ENCODE data around the gene PPOX. TPM values are rescaled to one million over a fixed set of nuclear protein-coding genes. Genes with fewer than 3 reads are reported as not detected.

Gene PPOX
- total and polyA plus RNA-seq, 2 experiments from 2014 or later, result 26.5 to 39.6 TPM

DNA sequence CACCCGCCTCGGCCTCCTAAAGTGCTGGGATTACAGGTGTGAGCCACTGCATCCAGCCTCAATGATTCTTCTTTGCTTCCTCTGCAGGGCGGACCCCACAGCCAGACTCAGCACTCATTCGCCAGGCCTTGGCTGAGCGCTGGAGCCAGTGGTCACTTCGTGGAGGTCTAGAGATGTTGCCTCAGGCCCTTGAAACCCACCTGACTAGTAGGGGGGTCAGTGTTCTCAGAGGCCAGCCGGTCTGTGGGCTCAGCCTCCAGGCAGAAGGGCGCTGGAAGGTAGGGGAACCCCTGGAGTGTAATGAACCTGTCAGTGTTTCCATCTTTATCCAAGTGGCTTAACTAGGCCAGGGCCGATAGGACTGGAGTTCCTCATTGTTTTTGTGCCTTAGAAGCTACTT lies 2.7 kb downstream of the PPOX start (continued):
- TF ChIP-seq, protein P1, sequence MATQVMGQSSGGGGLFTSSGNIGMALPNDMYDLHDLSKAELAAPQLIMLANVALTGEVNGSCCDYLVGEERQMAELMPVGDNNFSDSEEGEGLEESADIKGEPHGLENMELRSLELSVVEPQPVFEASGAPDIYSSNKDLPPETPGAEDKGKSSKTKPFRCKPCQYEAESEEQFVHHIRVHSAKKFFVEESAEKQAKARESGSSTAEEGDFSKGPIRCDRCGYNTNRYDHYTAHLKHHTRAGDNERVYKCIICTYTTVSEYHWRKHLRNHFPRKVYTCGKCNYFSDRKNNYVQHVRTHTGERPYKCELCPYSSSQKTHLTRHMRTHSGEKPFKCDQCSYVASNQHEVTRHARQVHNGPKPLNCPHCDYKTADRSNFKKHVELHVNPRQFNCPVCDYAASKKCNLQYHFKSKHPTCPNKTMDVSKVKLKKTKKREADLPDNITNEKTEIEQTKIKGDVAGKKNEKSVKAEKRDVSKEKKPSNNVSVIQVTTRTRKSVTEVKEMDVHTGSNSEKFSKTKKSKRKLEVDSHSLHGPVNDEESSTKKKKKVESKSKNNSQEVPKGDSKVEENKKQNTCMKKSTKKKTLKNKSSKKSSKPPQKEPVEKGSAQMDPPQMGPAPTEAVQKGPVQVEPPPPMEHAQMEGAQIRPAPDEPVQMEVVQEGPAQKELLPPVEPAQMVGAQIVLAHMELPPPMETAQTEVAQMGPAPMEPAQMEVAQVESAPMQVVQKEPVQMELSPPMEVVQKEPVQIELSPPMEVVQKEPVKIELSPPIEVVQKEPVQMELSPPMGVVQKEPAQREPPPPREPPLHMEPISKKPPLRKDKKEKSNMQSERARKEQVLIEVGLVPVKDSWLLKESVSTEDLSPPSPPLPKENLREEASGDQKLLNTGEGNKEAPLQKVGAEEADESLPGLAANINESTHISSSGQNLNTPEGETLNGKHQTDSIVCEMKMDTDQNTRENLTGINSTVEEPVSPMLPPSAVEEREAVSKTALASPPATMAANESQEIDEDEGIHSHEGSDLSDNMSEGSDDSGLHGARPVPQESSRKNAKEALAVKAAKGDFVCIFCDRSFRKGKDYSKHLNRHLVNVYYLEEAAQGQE (IDR thresholded peaks at IDR 0.05; ENCODE audit: unreplicated experiment), result no peak
- no peak for TF ChIP-seq EZH2phosphoT487 (IDR thresholded peaks at IDR 0.05; ENCODE audit: unreplicated experiment)

DNA sequence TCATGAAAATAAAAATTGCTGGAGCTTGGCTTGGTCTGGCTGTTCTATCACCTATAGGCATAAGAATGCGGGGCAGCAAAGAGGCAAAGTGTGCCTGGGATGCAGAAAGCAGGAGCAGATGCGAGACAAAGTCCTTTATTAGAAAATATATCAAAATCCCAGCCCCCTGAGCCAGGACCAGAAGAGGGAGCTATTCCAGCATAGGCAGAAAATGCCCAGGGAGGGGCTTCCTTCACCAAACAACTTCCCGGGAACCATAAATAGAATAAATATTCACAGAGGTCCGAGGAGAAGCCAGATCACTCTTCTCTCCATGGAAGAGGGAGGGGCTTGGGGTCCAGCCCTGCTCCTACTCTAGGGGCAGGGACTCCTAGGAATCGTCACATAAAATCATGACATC lies 5.0 kb downstream of the PPOX start:
- ATAC-seq, result no peak
- DNase-seq (ENCODE audit: low spot score), result peak; percentile 42
- Histone ChIP-seq H3F3A (replicated peaks; ENCODE audit: low read depth) (peaks cover 12% of the 10 kb centered on the region), H3K9me2 (ENCODE audit: insufficient read depth) (no peaks in the 10 kb centered on the region), H3K4me3 (no peak overlapping the region), H3K27ac (ENCODE audit: low read depth) (no peak overlapping the region), H4K20me1 (replicated peaks; ENCODE audit: insufficient read depth) (peaks cover 4% of the 10 kb centered on the region; the same call in 1 of the 2 replicates), H3K4me1 (ENCODE audit: insufficient read depth) (peaks cover under 1% of the 10 kb centered on the region; the same call in 1 of the 2 replicates), H3K4me2 (no peak overlapping the region), H2AFZ (no peak overlapping the region), H3K79me2 (replicated peaks; ENCODE audit: insufficient read depth) (peaks cover under 1% of the 10 kb centered on the region), H3K36me3 (ENCODE audit: insufficient read depth) (peaks cover 17% of the 10 kb centered on the region), H3K27me3 (ENCODE audit: insufficient read depth) (no peaks in the 10 kb centered on the region)
- Mint-ChIP-seq H3K4me3 (no peak overlapping the region), H3K9me3 (no peaks in the 10 kb centered on the region), H3K27ac (no peak overlapping the region), H3K27me3 (ENCODE audit: insufficient read depth, low read depth, poor library complexity) (peaks cover 13% of the 10 kb centered on the region), H3K36me3 (ENCODE audit: low read depth) (peaks cover 54% of the 10 kb centered on the region), H3K4me1 (peaks cover 7% of the 10 kb centered on the region)
- TF ChIP-seq, protein P2, sequence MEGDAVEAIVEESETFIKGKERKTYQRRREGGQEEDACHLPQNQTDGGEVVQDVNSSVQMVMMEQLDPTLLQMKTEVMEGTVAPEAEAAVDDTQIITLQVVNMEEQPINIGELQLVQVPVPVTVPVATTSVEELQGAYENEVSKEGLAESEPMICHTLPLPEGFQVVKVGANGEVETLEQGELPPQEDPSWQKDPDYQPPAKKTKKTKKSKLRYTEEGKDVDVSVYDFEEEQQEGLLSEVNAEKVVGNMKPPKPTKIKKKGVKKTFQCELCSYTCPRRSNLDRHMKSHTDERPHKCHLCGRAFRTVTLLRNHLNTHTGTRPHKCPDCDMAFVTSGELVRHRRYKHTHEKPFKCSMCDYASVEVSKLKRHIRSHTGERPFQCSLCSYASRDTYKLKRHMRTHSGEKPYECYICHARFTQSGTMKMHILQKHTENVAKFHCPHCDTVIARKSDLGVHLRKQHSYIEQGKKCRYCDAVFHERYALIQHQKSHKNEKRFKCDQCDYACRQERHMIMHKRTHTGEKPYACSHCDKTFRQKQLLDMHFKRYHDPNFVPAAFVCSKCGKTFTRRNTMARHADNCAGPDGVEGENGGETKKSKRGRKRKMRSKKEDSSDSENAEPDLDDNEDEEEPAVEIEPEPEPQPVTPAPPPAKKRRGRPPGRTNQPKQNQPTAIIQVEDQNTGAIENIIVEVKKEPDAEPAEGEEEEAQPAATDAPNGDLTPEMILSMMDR (conservative IDR thresholded peaks at IDR 0.05; ENCODE audit: low read depth in 2 of 2), result peak; percentile 51 to 52
- TF ChIP-seq, protein P3, sequence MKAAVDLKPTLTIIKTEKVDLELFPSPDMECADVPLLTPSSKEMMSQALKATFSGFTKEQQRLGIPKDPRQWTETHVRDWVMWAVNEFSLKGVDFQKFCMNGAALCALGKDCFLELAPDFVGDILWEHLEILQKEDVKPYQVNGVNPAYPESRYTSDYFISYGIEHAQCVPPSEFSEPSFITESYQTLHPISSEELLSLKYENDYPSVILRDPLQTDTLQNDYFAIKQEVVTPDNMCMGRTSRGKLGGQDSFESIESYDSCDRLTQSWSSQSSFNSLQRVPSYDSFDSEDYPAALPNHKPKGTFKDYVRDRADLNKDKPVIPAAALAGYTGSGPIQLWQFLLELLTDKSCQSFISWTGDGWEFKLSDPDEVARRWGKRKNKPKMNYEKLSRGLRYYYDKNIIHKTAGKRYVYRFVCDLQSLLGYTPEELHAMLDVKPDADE (IDR thresholded peaks at IDR 0.05), result no peak
- TF ChIP-seq, protein P1 (IDR thresholded peaks at IDR 0.05; ENCODE audit: unreplicated experiment), result no peak
